SIG-M5 (cell line): ENCODE measurements around the gene ARMC10.
"Not testable (repeated sequence)": the region's sequence is repeated elsewhere in the genome, so short reads cannot be mapped to it uniquely, and the experiment has no call there.

Experiments
- DNase-seq: peaks from one replicate; lab custom pipeline; 2025; lab: John Stamatoyannopoulos, UW

The ARMC10 gene

DNA sequence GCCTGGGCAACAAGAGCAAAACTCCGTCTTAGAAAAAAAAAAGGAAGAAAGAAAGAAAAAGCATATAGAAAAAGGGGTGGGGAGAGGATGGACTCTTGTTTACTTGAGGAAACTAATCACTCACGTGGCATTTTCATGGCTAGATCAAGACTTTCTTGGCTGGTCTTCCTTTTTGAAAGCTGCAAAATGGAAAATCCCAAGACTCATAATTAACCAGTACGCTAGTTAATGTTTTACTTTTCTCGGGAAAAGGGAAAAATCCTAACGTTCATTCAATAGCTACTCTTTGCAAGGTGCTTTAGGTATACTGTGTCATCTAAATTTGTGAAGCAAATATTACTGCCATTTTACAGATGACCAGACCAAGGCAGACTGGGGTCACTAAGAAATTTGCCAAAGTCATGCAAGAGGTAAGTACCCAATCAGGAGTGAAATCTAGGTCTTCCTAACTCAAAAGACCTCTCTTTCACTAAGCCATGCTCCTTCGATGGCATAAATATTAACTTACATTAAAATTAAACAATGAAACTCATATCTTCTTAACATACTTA, 49.6 kb downstream of the ARMC10 start:
- no peak for DNase-seq

- no peak for DNase-seq
Measured at GRCh38 chr7:103127006-103127405, 52.1 kb downstream of the ARMC10 start.

DNA sequence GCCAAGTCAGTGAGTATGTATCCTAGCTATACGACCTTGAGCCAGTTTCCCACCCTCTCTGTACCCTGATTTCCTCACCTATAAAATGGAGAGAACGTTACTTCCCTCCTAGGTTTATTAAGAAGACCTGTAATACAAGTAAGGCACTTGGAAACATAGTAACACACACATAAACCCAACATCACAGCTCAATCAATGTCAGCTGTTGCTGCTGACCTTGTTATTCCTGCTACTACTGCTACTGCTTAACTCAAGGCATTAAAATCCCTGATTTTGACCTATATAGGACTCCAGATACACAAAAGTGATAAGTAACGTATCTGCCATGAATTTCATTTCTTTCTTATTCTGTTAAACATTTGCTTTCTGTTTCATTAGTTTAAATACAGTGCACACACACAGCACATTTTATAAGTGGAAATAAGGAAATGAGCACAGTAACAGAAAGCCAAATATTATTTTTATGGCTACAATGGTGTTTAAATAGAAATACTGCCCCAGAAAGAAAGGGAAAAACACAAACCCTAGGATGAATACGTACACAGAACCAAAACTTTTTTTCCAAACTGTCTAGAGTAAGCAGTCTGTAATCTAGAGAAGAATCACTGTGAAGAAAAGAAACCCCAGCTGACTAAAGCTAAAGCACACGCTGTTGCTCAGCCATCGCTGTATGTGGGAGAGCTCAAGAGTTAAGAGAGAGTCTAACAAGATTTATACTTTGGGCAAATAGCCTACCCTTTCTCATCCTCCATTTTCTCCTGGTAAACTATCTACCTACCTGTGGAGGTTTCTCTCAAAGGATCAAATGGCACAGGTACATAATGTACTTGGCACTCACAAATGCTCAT, 55.0 kb downstream of the ARMC10 start:
- no peak for DNase-seq

- DNase-seq: no peak
Measured at GRCh38 chr7:103130901-103131624, 56.1 kb downstream of the ARMC10 start.

- no peak for DNase-seq
Measured at GRCh38 chr7:103132995-103133688, 58.2 kb downstream of the ARMC10 start.

GRCh38 chr7:103134836-103135554, 60.1 kb downstream of the ARMC10 start:
- DNase-seq: no peak

DNA sequence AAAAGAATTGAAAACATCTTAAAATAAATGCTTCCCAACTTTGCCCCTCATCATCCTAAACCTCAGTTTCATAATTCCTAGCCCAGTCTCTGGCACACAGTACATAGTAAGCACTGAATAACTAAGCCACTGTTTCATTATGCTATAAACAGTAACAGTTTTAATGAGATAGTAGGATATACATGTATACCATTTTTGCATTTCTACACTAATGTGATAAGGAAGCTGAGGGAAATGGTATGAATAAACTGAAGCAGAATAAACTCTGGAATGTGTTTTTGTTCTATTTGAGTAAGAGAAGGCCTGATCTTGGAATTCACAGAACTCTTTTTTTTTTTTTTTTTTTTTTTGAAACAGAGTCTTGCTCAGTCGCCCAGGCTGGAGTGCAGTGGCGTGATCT, 65.1 kb downstream of the ARMC10 start:
- no peak for DNase-seq

GRCh38 chr7:103140685-103141084, 65.7 kb downstream of the ARMC10 start:
- DNase-seq: no peak

GRCh38 chr7:103141753-103142404, 66.9 kb downstream of the ARMC10 start:
- DNase-seq: no peak

GRCh38 chr7:103142494-103142893, 67.6 kb downstream of the ARMC10 start:
- DNase-seq: no peak

DNA sequence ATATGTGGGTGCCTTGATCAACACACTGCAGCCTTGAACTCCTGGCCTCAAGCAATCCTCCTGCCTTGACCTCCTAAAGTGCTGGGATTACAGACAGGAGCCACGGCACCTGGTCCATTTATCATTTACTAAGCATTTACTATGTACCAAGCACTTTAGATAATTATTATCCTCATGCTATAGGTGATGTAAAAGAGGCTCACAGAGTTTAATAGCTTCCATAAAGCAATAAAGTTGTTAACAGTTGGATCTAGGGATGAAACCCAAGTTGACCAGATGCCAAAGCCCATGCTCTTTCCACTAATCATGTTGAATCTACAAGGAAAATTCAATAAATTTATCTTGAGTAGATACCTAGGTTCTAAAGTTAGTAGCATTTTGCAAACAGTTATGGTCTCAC, 68.9 kb downstream of the ARMC10 start:
- no peak for DNase-seq

DNA sequence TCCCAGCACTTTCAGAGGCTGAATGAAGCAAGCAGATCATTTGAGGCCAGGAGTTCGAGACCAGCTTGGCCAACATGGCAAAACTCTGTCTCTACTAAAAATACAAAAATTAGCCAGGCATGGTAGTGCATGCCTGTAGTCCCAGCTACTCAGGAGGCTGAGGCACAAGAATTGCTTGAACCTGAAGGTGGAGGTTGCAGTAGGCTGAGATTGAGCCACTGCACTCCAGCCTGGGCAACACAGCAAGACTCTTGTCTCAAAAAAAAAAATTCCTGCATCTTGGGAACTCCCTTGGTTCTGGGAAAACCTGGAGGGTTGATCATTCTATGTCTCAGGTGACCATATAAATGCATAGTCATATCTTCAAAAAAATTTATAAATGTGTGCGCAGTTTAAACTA, 69.8 kb downstream of the ARMC10 start:
- not testable (repeated sequence) for DNase-seq

GRCh38 chr7:103148131-103148993, 73.4 kb downstream of the ARMC10 start:
- no peak for DNase-seq
